HepG2 (cell line): ENCODE data around the gene ATP2B2. TPM values are rescaled to one million over a fixed set of nuclear protein-coding genes. Genes with fewer than 3 reads are reported as not detected.

Experiments
- AGO1 ChIP-seq: fragments of 200-400 bp; formaldehyde crosslinking; IDR thresholded peaks from 2 replicates; pipeline ENCODE4 v1.6.1; 2017; ENCODE audit warnings: mild to moderate bottlenecking, low read depth, low read length, moderate library complexity; ENCODE audit not compliant: poor library complexity, severe bottlenecking
- ATF7 ChIP-seq, 2 experiments: fragments of 450-650 bp in 1 of 2; sonication (generic) in 1 of 2; formaldehyde crosslinking in 1 of 2; IDR thresholded peaks; 2 replicates each; pipeline versions ENCODE4 v1.4.0 to v1.6.1; 2016 to 2020; ENCODE audit warnings: antibody characterized with exemption in 1 of 2, mild to moderate bottlenecking in 1 of 2, missing genetic modification reagents in 1 of 2
- FOXA3 ChIP-seq: IDR thresholded peaks from 2 replicates; pipeline ENCODE4 v1.6.1; 2016; ENCODE audit warnings: missing genetic modification reagents, missing compliant biosample characterization
- HOXA5 ChIP-seq: sonication (generic); formaldehyde crosslinking; IDR thresholded peaks from 2 replicates; pipeline ENCODE4 v1.4.0; 2020; ENCODE audit warnings: missing genetic modification reagents
- HOXA9 ChIP-seq: sonication (generic); formaldehyde crosslinking; IDR thresholded peaks from 2 replicates; pipeline ENCODE4 v1.8.1; 2022; ENCODE audit warnings: missing genetic modification reagents, mild to moderate bottlenecking, moderate library complexity, borderline replicate concordance
- KLF13 ChIP-seq: sonication (generic); formaldehyde crosslinking; IDR thresholded peaks from 2 replicates; pipeline ENCODE4 v1.4.0; 2020; ENCODE audit warnings: mild to moderate bottlenecking, missing genetic modification reagents
- MIXL1 ChIP-seq: IDR thresholded peaks from 2 replicates; pipeline ENCODE4 v1.6.1; 2016
- RELA ChIP-seq: sonication (generic); formaldehyde crosslinking; IDR thresholded peaks from 2 replicates; pipeline ENCODE4 v1.4.0; 2020; ENCODE audit warnings: missing genetic modification reagents
- RFXANK ChIP-seq: IDR thresholded peaks from 2 replicates; pipeline ENCODE4 v1.6.1; 2016
- ZFAT ChIP-seq: sonication (generic); formaldehyde crosslinking; conservative IDR thresholded peaks from 2 replicates; pipeline ENCODE4 v1.8.1; 2023; ENCODE audit warnings: missing genetic modification reagents, inconsistent platforms
- ZFP1 ChIP-seq: IDR thresholded peaks from 2 replicates; pipeline ENCODE4 v1.6.1; 2016
- ZNF343 ChIP-seq: sonication (generic); formaldehyde crosslinking; IDR thresholded peaks from 2 replicates; pipeline ENCODE4 v1.4.0; 2020; ENCODE audit warnings: mild to moderate bottlenecking, missing genetic modification reagents
- polyA plus RNA-seq, 8 experiments: library from polyadenylated mRNA; depleted of rRNA in 3 of 8; stranded (reverse) in 7 of 8; unstranded in 1 of 8; fragments of >200 nt; fragmentation: Illumina TruSeq in 4 of 8; extraction: Trizol in 4 of 8; gene quantifications; 2 replicates each; pipeline versions ENCODE4 v1.2.1 to v1.2.3, GENCODE V29; 2011 to 2016; ENCODE audit warnings: low read depth in 4 of 8, missing spikeins in 1 of 8, mixed read lengths in 1 of 8; ENCODE audit not compliant: insufficient read depth in 1 of 8
- total RNA-seq, 5 experiments: library from RNA; depleted of rRNA; stranded (reverse); fragments of >200 nt; fragmentation: Illumina TruSeq; extraction: Trizol; gene quantifications; 2 replicates each; pipeline ENCODE4 v1.2.3, GENCODE V29; 2016; ENCODE audit warnings: low read depth in 1 of 5
- TF ChIP-seq, protein P1 (sequence below): sonication (generic); formaldehyde crosslinking; IDR thresholded peaks from 2 replicates; pipeline ENCODE4 v1.8.1; 2023; ENCODE audit warnings: mild to moderate bottlenecking, missing genetic modification reagents
- TF ChIP-seq, protein P2 (sequence below): sonication (generic); formaldehyde crosslinking; IDR thresholded peaks from 2 replicates; pipeline ENCODE4 v1.4.0; 2020; ENCODE audit warnings: missing genetic modification reagents, borderline replicate concordance
- TF ChIP-seq, protein P3 (sequence below): fragments of 450-650 bp; IDR thresholded peaks from 2 replicates; pipeline ENCODE4 v1.6.1; 2017
- TF ChIP-seq, protein P4 (sequence below): sonication (generic); formaldehyde crosslinking; IDR thresholded peaks from 2 replicates; pipeline ENCODE4 v1.4.0; 2020; ENCODE audit warnings: missing genetic modification reagents, mild to moderate bottlenecking, borderline replicate concordance
- TF ChIP-seq, protein P5 (sequence below): sonication (generic); formaldehyde crosslinking; IDR thresholded peaks from 2 replicates; pipeline ENCODE4 v1.8.0; 2022; ENCODE audit warnings: mild to moderate bottlenecking, missing genetic modification reagents, borderline replicate concordance
- TF ChIP-seq, protein P6 (sequence below): sonication (generic); formaldehyde crosslinking; IDR thresholded peaks from 2 replicates; pipeline ENCODE4 v1.4.0; 2020; ENCODE audit warnings: missing genetic modification reagents

ATP2B2 gene
- total and polyA plus RNA-seq, 2 of the 13 experiments (the other 11 are each of a cell fraction or from before 2014, with no cell fraction given) = 1.5 to 2.3 TPM

DNA sequence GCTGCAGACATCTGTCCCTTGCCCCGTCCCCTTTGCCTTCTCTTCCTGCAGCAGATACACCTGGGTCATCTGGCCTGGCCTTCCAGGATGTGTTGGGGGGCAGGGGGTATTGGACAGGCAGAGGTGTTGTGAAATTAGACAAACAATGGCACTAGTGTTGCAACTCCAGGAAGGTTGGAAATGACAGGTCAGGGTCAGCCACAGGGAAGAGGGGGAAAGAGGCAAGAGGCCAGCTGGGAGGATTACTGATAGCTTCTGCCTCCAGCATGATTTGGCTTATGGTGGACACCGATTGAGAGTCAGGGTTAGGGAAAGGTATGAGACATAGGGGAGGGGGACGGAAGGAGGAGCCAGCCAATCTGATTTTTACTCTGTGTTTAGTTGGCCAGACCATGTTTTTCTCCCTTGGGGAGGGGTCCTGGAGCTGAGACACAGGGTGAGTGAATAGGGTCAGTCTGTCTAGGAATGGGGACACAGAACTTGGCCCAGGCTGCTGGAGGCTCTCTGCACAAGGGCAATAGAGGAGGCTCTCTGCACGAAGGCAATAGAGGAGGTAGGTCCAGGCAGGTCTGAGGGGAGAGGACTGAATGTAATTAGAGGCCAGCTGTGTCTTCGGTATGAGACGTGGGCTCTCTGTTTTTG, 3.4 kb upstream of the ATP2B2 start (continued):
- TF ChIP-seq AGO1 (no peak), HOXA9 (CRISPR knock-in tag) (0 out of 2 replicates have a peak, but pooled peaks have one; percentile 65), ZNF343 (CRISPR knock-in tag) (peak; percentile 62; the same call in 1 of the 2 replicates), RELA (no peak), ZFAT (CRISPR knock-in tag) (no peak), ATF7 (IDR thresholded peaks at IDR 0.05) (no peak), ATF7 (CRISPR knock-in tag; IDR thresholded peaks at IDR 0.05) (0 out of 2 replicates have a peak, but pooled peaks have one; percentile 65), RFXANK (CRISPR knock-in tag) (no peak), KLF13 (CRISPR knock-in tag) (no peak), ZFP1 (CRISPR knock-in tag) (peak; percentile 85), HOXA5 (peak; percentile 88), FOXA3 (CRISPR knock-in tag) (peak; percentile 97), MIXL1 (CRISPR knock-in tag) (peak; percentile 94)
- TF ChIP-seq, protein P1, sequence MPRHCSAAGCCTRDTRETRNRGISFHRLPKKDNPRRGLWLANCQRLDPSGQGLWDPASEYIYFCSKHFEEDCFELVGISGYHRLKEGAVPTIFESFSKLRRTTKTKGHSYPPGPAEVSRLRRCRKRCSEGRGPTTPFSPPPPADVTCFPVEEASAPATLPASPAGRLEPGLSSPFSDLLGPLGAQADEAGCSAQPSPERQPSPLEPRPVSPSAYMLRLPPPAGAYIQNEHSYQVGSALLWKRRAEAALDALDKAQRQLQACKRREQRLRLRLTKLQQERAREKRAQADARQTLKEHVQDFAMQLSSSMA = peak; percentile 94
- TF ChIP-seq, protein P2, sequence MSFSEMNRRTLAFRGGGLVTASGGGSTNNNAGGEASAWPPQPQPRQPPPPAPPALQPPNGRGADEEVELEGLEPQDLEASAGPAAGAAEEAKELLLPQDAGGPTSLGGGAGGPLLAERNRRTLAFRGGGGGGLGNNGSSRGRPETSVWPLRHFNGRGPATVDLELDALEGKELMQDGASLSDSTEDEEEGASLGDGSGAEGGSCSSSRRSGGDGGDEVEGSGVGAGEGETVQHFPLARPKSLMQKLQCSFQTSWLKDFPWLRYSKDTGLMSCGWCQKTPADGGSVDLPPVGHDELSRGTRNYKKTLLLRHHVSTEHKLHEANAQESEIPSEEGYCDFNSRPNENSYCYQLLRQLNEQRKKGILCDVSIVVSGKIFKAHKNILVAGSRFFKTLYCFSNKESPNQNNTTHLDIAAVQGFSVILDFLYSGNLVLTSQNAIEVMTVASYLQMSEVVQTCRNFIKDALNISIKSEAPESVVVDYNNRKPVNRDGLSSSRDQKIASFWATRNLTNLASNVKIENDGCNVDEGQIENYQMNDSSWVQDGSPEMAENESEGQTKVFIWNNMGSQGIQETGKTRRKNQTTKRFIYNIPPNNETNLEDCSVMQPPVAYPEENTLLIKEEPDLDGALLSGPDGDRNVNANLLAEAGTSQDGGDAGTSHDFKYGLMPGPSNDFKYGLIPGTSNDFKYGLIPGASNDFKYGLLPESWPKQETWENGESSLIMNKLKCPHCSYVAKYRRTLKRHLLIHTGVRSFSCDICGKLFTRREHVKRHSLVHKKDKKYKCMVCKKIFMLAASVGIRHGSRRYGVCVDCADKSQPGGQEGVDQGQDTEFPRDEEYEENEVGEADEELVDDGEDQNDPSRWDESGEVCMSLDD (CRISPR knock-in tag) = peak; percentile 96; the same call in 1 of the 2 replicates
- TF ChIP-seq, protein P3, sequence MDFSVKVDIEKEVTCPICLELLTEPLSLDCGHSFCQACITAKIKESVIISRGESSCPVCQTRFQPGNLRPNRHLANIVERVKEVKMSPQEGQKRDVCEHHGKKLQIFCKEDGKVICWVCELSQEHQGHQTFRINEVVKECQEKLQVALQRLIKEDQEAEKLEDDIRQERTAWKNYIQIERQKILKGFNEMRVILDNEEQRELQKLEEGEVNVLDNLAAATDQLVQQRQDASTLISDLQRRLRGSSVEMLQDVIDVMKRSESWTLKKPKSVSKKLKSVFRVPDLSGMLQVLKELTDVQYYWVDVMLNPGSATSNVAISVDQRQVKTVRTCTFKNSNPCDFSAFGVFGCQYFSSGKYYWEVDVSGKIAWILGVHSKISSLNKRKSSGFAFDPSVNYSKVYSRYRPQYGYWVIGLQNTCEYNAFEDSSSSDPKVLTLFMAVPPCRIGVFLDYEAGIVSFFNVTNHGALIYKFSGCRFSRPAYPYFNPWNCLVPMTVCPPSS = no peak
- TF ChIP-seq, protein P4, sequence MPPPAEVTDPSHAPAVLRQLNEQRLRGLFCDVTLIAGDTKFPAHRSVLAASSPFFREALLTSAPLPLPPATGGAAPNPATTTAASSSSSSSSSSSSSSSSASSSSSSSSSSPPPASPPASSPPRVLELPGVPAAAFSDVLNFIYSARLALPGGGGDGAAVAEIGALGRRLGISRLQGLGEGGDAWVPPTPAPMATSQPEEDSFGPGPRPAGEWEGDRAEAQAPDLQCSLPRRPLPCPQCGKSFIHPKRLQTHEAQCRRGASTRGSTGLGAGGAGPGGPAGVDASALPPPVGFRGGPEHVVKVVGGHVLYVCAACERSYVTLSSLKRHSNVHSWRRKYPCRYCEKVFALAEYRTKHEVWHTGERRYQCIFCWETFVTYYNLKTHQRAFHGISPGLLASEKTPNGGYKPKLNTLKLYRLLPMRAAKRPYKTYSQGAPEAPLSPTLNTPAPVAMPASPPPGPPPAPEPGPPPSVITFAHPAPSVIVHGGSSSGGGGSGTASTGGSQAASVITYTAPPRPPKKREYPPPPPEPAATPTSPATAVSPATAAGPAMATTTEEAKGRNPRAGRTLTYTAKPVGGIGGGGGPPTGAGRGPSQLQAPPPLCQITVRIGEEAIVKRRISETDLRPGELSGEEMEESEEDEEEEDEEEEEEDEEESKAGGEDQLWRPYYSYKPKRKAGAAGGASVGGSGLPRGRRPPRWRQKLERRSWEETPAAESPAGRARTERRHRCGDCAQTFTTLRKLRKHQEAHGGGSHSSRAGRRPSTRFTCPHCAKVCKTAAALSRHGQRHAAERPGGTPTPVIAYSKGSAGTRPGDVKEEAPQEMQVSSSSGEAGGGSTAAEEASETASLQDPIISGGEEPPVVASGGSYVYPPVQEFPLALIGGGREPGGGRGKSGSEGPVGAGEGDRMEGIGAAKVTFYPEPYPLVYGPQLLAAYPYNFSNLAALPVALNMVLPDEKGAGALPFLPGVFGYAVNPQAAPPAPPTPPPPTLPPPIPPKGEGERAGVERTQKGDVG (CRISPR knock-in tag) = 0 out of 2 replicates have a peak, but pooled peaks have one; percentile 69
- TF ChIP-seq, protein P5, sequence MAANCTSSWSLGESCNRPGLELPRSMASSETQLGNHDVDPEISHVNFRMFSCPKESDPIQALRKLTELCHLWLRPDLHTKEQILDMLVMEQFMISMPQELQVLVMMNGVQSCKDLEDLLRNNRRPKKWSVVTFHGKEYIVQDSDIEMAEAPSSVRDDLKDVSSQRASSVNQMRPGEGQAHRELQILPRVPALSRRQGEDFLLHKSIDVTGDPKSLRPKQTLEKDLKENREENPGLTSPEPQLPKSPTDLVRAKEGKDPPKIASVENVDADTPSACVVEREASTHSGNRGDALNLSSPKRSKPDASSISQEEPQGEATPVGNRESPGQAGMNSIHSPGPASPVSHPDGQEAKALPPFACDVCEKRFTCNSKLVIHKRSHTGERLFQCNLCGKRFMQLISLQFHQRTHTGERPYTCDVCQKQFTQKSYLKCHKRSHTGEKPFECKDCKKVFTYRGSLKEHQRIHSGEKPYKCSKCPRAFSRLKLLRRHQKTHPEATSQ (CRISPR knock-in tag) = no peak; the same call in 1 of the 2 replicates
- TF ChIP-seq, protein P6, sequence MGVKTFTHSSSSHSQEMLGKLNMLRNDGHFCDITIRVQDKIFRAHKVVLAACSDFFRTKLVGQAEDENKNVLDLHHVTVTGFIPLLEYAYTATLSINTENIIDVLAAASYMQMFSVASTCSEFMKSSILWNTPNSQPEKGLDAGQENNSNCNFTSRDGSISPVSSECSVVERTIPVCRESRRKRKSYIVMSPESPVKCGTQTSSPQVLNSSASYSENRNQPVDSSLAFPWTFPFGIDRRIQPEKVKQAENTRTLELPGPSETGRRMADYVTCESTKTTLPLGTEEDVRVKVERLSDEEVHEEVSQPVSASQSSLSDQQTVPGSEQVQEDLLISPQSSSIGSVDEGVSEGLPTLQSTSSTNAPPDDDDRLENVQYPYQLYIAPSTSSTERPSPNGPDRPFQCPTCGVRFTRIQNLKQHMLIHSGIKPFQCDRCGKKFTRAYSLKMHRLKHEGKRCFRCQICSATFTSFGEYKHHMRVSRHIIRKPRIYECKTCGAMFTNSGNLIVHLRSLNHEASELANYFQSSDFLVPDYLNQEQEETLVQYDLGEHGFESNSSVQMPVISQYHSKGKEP (CRISPR knock-in tag) = no peak
